Effector memory CD4-positive, alpha-beta T cell (primary cell): ENCODE data around the gene PTPRN2.
"Not testable (repeated sequence)": the region's sequence is repeated elsewhere in the genome, so short reads cannot be mapped to it uniquely, and the experiment has no call there.

Source experiments
- DNase-seq, 3 donors: peaks; one replicate each; pipeline ENCODE4 v3.0.0-alpha.2; 2020
- H3K27ac ChIP-seq: 2 replicates; pipeline ENCODE4 v1.7.0; 2013; ENCODE audit warnings: mild to moderate bottlenecking, low read length, moderate library complexity; ENCODE audit not compliant: insufficient read depth, poor library complexity, severe bottlenecking
- H3K27me3 ChIP-seq: replicated peaks from 2 replicates; pipeline ENCODE4 v1.7.0; 2013; ENCODE audit warnings: mild to moderate bottlenecking, low read length; ENCODE audit not compliant: insufficient read depth, control insufficient read depth, poor library complexity, severe bottlenecking
- H3K36me3 ChIP-seq: 2 replicates; pipeline ENCODE4 v1.7.0; 2013; ENCODE audit warnings: mild to moderate bottlenecking, low read length, moderate library complexity; ENCODE audit not compliant: control insufficient read depth, insufficient read depth
- H3K4me1 ChIP-seq: 2 replicates; pipeline ENCODE4 v1.7.0; 2013; ENCODE audit warnings: low read length, mild to moderate bottlenecking; ENCODE audit not compliant: control insufficient read depth, insufficient read depth, poor library complexity, severe bottlenecking
- H3K4me3 ChIP-seq: 2 replicates; pipeline ENCODE4 v1.7.0; 2013; ENCODE audit warnings: low read length, low read depth, mild to moderate bottlenecking; ENCODE audit not compliant: insufficient read depth, poor library complexity, severe bottlenecking
- H3K9me3 ChIP-seq: 2 replicates; pipeline ENCODE4 v1.7.0; 2013; ENCODE audit warnings: mild to moderate bottlenecking, low read length, moderate library complexity; ENCODE audit not compliant: control insufficient read depth

PTPRN2 gene

GRCh38 chr7:157703131-157703530 lies 884.5 kb downstream of the PTPRN2 start:
- DNase-seq: no peak
- peaks cover 5% of the 10 kb centered on the region for H3K27me3 ChIP-seq
- no peaks in the 10 kb centered on the region for H3K4me1 ChIP-seq
- H3K36me3 ChIP-seq: no peaks in the 10 kb centered on the region
- no peaks in the 10 kb centered on the region for H3K9me3 ChIP-seq
- H3K4me3 ChIP-seq: no peak overlapping the region
- H3K27ac ChIP-seq: no peak overlapping the region

GRCh38 chr7:157702311-157703023 lies 885.2 kb downstream of the PTPRN2 start:
- Histone ChIP-seq H3K4me1 (no peaks in the 10 kb centered on the region), H3K9me3 (no peaks in the 10 kb centered on the region), H3K4me3 (no peak overlapping the region), H3K36me3 (no peaks in the 10 kb centered on the region), H3K27me3 (peaks cover 5% of the 10 kb centered on the region), H3K27ac (no peak overlapping the region)
- no peak for DNase-seq

GRCh38 chr7:157701395-157702180 lies 886.0 kb downstream of the PTPRN2 start:
- DNase-seq, H3K4me3 ChIP-seq, H3K4me1 ChIP-seq, H3K9me3 ChIP-seq, H3K27me3 ChIP-seq, H3K36me3 ChIP-seq, H3K27ac ChIP-seq: not testable (repeated sequence)

GRCh38 chr7:157700231-157701005 lies 887.2 kb downstream of the PTPRN2 start:
- no peaks in the 10 kb centered on the region for H3K9me3 ChIP-seq
- no peak for DNase-seq
- no peaks in the 10 kb centered on the region for H3K4me1 ChIP-seq
- no peak overlapping the region for H3K27ac ChIP-seq
- H3K27me3 ChIP-seq: peaks cover 5% of the 10 kb centered on the region
- no peak overlapping the region for H3K4me3 ChIP-seq
- no peaks in the 10 kb centered on the region for H3K36me3 ChIP-seq

GRCh38 chr7:157699357-157700013 lies 888.1 kb downstream of the PTPRN2 start:
- H3K36me3 ChIP-seq: no peaks in the 10 kb centered on the region
- no peaks in the 10 kb centered on the region for H3K4me1 ChIP-seq
- no peak for DNase-seq
- peaks cover 5% of the 10 kb centered on the region for H3K27me3 ChIP-seq
- H3K27ac ChIP-seq: no peak overlapping the region
- H3K4me3 ChIP-seq: no peak overlapping the region
- H3K9me3 ChIP-seq: no peaks in the 10 kb centered on the region

GRCh38 chr7:157697287-157697686 lies 890.3 kb downstream of the PTPRN2 start:
- not testable (repeated sequence) for H3K4me3 ChIP-seq, DNase-seq, H3K27ac ChIP-seq, H3K36me3 ChIP-seq, H3K9me3 ChIP-seq
- Histone ChIP-seq H3K27me3 (peaks cover 14% of the 10 kb centered on the region), H3K4me1 (peaks cover 13% of the 10 kb centered on the region)

- Histone ChIP-seq H3K27me3 (peaks cover 27% of the 10 kb centered on the region), H3K4me1 (peaks cover 24% of the 10 kb centered on the region)
- not testable (repeated sequence) for H3K36me3 ChIP-seq, DNase-seq, H3K9me3 ChIP-seq, H3K27ac ChIP-seq, H3K4me3 ChIP-seq
These were observed 892.0 kb downstream of the PTPRN2 start for GRCh38 chr7:157695609-157696008.

GRCh38 chr7:157694376-157694665 lies 893.3 kb downstream of the PTPRN2 start:
- Histone ChIP-seq H3K4me3 (no peak overlapping the region), H3K27ac (no peak overlapping the region), H3K4me1 (peaks cover 33% of the 10 kb centered on the region), H3K9me3 (no peaks in the 10 kb centered on the region), H3K36me3 (no peaks in the 10 kb centered on the region), H3K27me3 (peaks cover 34% of the 10 kb centered on the region)
- DNase-seq: no peak

GRCh38 chr7:157693521-157694375 lies 893.9 kb downstream of the PTPRN2 start:
- DNase-seq: no peak
- peaks cover 40% of the 10 kb centered on the region for H3K27me3 ChIP-seq
- peaks cover 37% of the 10 kb centered on the region for H3K4me1 ChIP-seq
- no peak overlapping the region for H3K4me3 ChIP-seq
- no peak overlapping the region for H3K27ac ChIP-seq
- no peaks in the 10 kb centered on the region for H3K9me3 ChIP-seq
- no peaks in the 10 kb centered on the region for H3K36me3 ChIP-seq
